ENCODE data around the gene MAGEC2. TPM values are rescaled to one million over a fixed set of nuclear protein-coding genes. Genes with fewer than 3 reads are reported as not detected.

MAGEC2 gene
- total and polyA plus RNA-seq, 8 donors = not detected

DNA sequence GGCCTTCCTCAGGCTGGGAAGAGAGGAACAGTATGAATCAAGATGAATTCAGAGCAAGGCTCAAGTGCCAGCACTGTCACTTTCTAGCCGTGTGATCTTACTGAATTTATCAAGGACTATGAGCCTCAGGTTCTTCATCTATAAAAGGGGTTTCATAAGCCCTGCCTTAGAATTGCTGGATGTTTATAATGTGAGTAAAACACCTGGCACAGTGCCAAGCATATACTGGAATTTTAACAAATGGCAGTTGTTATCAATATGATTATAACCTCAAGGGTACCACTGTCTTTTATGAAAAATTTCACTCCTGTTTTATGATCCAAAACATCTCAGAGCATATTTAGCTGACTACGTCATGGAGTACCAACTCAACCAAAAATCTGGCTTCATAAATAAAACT lies 4.0 kb downstream of the MAGEC2 start:
- H3K36me3 ChIP-seq = no peaks in the 10 kb centered on the region
- no peaks in the 10 kb centered on the region for H3K27me3 ChIP-seq
- H3K4me1 ChIP-seq = no peaks in the 10 kb centered on the region
- DNase-seq = no peak
- H3K27ac ChIP-seq = no peak overlapping the region
- H3K4me3 ChIP-seq = no peak overlapping the region
- intact Hi-C loops (cut with DNase I) = no loop called here
- H3K9me3 ChIP-seq = no peaks in the 10 kb centered on the region
- TF ChIP-seq CTCF (IDR thresholded peaks at IDR 0.05) = no peak
- no peak for ATAC-seq

- H3K27ac ChIP-seq = no peak overlapping the region
- no peak for ATAC-seq
- DNase-seq = no peak
- no peaks in the 10 kb centered on the region for H3K9me3 ChIP-seq
- intact Hi-C loops (cut with DNase I) = no loop called here
- TF ChIP-seq CTCF (IDR thresholded peaks at IDR 0.05) = no peak
- H3K4me1 ChIP-seq = no peaks in the 10 kb centered on the region
- H3K36me3 ChIP-seq = no peaks in the 10 kb centered on the region
- no peaks in the 10 kb centered on the region for H3K27me3 ChIP-seq
- no peak overlapping the region for H3K4me3 ChIP-seq
These were observed 19.0 kb downstream of the MAGEC2 start for GRCh38 chrX:142186103-142186502.

GRCh38 chrX:142184756-142185602 lies 20.1 kb downstream of the MAGEC2 start:
- Histone ChIP-seq H3K9me3 (no peaks in the 10 kb centered on the region), H3K27me3 (no peaks in the 10 kb centered on the region), H3K4me3 (no peak overlapping the region), H3K4me1 (no peaks in the 10 kb centered on the region), H3K27ac (no peak overlapping the region), H3K36me3 (no peaks in the 10 kb centered on the region)
- TF ChIP-seq CTCF (IDR thresholded peaks at IDR 0.05) = no peak
- ATAC-seq = no peak
- no peak for DNase-seq
- intact Hi-C loops (cut with DNase I) = no loop called here

DNA sequence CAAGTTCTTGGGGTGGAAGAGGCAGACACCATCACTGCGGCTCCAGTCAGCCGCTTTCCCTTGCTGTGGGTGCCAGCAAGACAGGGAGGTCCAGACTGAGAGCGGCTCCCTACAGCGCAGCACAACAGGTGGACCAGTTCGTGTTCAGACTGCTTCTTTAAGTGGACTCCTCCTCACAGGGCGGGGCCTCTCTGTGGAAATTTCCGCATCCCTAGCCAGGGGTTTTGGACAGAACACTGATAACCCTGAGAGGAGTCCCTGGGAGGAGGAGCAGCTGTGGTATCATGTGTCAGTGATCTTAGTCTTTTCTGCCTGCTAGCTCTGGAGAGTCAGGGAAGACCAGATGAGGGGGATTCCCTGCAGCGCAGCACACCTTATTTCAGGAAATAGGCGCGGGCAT lies 48.5 kb downstream of the MAGEC2 start:
- Histone ChIP-seq H3K4me3 (no peak overlapping the region), H3K27me3 (no peaks in the 10 kb centered on the region), H3K36me3 (no peaks in the 10 kb centered on the region), H3K4me1 (no peaks in the 10 kb centered on the region), H3K27ac (no peak overlapping the region), H3K9me3 (no peaks in the 10 kb centered on the region)
- ATAC-seq (no peak), DNase-seq (no peak)
- TF ChIP-seq CTCF (IDR thresholded peaks at IDR 0.05) = no peak
- intact Hi-C loops (cut with DNase I) = no loop called here

Measured in left lung (tissue), 10 donors.